ENCODE data around the gene PHC2. TPM values are rescaled to one million over a fixed set of nuclear protein-coding genes. Genes with fewer than 3 reads are reported as not detected.

Gene PHC2
- total and polyA plus RNA-seq, 2 of the 13 experiments (the other 11 are each of a cell fraction or from before 2014, with no cell fraction given) = 52.5 to 84.9 TPM

DNA sequence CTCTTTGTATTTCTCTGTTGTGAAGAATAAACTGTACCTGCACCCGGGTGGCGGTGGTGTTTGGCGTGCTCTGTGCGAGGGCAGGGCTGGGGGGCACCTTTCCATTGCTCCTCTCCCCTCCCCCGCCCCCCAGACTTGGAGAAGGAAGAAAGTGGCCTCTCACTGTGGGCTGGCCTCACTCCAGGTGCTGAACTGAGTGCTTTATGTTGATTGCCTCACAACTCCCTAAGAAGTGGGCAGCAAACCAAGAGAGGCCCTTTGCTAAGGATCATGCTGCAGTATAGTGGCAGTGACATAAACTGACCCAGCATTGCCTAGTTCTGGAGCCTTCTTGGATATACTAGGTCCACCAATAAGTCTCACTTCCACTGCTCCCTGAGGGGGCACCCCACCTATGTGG, 130.2 kb downstream of the PHC2 start:
- peaks cover 7 to 30% of the 10 kb centered on the region in 2 experiments; a peak in 4 of 5 replicates for H3K36me3 ChIP-seq (replicated peaks in 1 of 2; ENCODE audit: control insufficient read depth in 1 of 2, insufficient read depth in 2 of 2, low read length in 2 of 2)
- H3K27ac ChIP-seq (ENCODE audit: extremely low read length, insufficient read depth, low read length) = no peak overlapping the region
- BruUV-seq (replicated peaks) = no TSS peak
- no peak overlapping the region for H3K4me2 ChIP-seq (ENCODE audit: low read depth, low read length)
- H4K20me1 ChIP-seq (ENCODE audit: insufficient read depth, low read length) = no peaks in the 10 kb centered on the region
- H3K9ac ChIP-seq (ENCODE audit: insufficient read depth, low read depth, low read length) = no peak overlapping the region
- intact Hi-C loops (cut with micrococcal nuclease; ENCODE audit: unreplicated experiment) = no loop called here
- peaks cover 13% of the 10 kb centered on the region for H3K4me1 ChIP-seq (ENCODE audit: insufficient read depth, low read length)
- CTCF ChIA-PET (ENCODE audit: low intra/inter-chr PET ratio, low total read pairs) = no interaction called here
- no peak for DNase-seq (ENCODE audit: low spot score)
- FAIRE-seq = no peak
- H2AFZ ChIP-seq (ENCODE audit: low read length) = no peak overlapping the region
- in situ Hi-C loops (cut with HindIII; ENCODE audit: extremely low pct_ligation_motif_present, low pct_unique_long_range_greater_than_20kb) = no loop called here
- no peaks in the 10 kb centered on the region for H3K9me3 ChIP-seq (ENCODE audit: low read length)
- POLR2A ChIA-PET = no interaction called here
- TF ChIP-seq PHF21A (CRISPR knock-in tag; IDR thresholded peaks at IDR 0.05) (no peak), SIN3B (IDR thresholded peaks at IDR 0.05; ENCODE audit: low read length) (no peak)
- TF ChIP-seq, protein P1, sequence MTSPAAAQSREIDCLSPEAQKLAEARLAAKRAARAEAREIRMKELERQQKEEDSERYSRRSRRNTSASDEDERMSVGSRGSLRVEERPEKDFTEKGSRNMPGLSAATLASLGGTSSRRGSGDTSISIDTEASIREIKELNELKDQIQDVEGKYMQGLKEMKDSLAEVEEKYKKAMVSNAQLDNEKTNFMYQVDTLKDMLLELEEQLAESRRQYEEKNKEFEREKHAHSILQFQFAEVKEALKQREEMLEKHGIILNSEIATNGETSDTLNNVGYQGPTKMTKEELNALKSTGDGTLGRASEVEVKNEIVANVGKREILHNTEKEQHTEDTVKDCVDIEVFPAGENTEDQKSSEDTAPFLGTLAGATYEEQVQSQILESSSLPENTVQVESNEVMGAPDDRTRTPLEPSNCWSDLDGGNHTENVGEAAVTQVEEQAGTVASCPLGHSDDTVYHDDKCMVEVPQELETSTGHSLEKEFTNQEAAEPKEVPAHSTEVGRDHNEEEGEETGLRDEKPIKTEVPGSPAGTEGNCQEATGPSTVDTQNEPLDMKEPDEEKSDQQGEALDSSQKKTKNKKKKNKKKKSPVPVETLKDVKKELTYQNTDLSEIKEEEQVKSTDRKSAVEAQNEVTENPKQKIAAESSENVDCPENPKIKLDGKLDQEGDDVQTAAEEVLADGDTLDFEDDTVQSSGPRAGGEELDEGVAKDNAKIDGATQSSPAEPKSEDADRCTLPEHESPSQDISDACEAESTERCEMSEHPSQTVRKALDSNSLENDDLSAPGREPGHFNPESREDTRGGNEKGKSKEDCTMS (CRISPR knock-in tag; conservative IDR thresholded peaks at IDR 0.05) = no peak
- TF ChIP-seq, protein P2, sequence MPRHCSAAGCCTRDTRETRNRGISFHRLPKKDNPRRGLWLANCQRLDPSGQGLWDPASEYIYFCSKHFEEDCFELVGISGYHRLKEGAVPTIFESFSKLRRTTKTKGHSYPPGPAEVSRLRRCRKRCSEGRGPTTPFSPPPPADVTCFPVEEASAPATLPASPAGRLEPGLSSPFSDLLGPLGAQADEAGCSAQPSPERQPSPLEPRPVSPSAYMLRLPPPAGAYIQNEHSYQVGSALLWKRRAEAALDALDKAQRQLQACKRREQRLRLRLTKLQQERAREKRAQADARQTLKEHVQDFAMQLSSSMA (CRISPR knock-in tag; IDR thresholded peaks at IDR 0.05) = no peak
- TF ChIP-seq, protein P3, sequence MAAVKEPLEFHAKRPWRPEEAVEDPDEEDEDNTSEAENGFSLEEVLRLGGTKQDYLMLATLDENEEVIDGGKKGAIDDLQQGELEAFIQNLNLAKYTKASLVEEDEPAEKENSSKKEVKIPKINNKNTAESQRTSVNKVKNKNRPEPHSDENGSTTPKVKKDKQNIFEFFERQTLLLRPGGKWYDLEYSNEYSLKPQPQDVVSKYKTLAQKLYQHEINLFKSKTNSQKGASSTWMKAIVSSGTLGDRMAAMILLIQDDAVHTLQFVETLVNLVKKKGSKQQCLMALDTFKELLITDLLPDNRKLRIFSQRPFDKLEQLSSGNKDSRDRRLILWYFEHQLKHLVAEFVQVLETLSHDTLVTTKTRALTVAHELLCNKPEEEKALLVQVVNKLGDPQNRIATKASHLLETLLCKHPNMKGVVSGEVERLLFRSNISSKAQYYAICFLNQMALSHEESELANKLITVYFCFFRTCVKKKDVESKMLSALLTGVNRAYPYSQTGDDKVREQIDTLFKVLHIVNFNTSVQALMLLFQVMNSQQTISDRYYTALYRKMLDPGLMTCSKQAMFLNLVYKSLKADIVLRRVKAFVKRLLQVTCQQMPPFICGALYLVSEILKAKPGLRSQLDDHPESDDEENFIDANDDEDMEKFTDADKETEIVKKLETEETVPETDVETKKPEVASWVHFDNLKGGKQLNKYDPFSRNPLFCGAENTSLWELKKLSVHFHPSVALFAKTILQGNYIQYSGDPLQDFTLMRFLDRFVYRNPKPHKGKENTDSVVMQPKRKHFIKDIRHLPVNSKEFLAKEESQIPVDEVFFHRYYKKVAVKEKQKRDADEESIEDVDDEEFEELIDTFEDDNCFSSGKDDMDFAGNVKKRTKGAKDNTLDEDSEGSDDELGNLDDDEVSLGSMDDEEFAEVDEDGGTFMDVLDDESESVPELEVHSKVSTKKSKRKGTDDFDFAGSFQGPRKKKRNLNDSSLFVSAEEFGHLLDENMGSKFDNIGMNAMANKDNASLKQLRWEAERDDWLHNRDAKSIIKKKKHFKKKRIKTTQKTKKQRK (IDR thresholded peaks at IDR 0.05; ENCODE audit: low read length) = no peak
- no peaks in the 10 kb centered on the region for H3K27me3 ChIP-seq (ENCODE audit: control insufficient read depth in 1 of 2, insufficient read depth in 2 of 2, low read length in 2 of 2)
- 95% methylated on average over 4 of the region's 5 CpGs for WGBS (ENCODE audit: low lambda C conversion rate)
- no peak for ATAC-seq
- no peak overlapping the region for H3K4me3 ChIP-seq (replicated peaks in 1 of 3; ENCODE audit: insufficient read depth in 1 of 3, low read depth in 2 of 3, low read length in 3 of 3)
- H3K79me2 ChIP-seq (ENCODE audit: insufficient read depth, low read length) = no peaks in the 10 kb centered on the region

Data from HepG2 (cell line).